GM21528 (cell line): ENCODE measurements around the gene GLDN.
"Not testable (repeated sequence)": the region's sequence is repeated elsewhere in the genome, so short reads cannot be mapped to it uniquely, and the experiment has no call there.

Source experiments
- ATAC-seq: cut with Tn5 transposase; IDR thresholded peaks from one replicate; pipeline ENCODE4 v1.9.1; 2021; ENCODE audit warnings: mild to moderate bottlenecking, moderate library complexity; ENCODE audit not compliant: unreplicated experiment, low FRiP score

GLDN gene

GRCh38 chr15:51386486-51386885 is 45.0 kb downstream of the GLDN start:
- ATAC-seq: no peak

GRCh38 chr15:51386960-51387698 is 45.7 kb downstream of the GLDN start:
- no peak for ATAC-seq

- no peak for ATAC-seq
Observed at GRCh38 chr15:51387699-51388041, 46.2 kb downstream of the GLDN start.

- no peak for ATAC-seq
Observed at GRCh38 chr15:51388726-51389125, 47.3 kb downstream of the GLDN start.

GRCh38 chr15:51390241-51390965 is 48.9 kb downstream of the GLDN start:
- no peak for ATAC-seq

- ATAC-seq: no peak
Observed at GRCh38 chr15:51390966-51391422, 49.5 kb downstream of the GLDN start.

- ATAC-seq: no peak
Observed at GRCh38 chr15:51396921-51397320, 55.5 kb downstream of the GLDN start.

DNA sequence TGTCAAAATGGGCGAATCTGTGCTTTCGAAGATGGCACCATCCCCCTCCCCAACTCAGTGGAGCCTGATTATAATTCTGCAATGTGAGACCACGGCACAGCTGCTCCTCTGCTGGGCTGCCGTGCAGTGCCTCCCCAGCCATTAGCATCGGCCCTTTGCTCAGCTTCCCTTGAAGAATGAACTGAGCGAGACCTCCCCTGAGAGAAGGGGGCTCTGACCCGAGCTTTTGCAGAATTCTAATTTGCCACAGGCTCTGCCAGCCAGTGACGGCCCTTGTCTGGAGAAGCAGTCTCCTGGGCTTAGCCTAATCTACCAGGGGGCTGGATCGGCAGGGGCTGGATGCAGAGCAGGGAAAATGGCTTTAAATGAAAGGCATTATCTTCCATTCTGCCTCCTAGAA is 57.2 kb downstream of the GLDN start:
- ATAC-seq: no peak

DNA sequence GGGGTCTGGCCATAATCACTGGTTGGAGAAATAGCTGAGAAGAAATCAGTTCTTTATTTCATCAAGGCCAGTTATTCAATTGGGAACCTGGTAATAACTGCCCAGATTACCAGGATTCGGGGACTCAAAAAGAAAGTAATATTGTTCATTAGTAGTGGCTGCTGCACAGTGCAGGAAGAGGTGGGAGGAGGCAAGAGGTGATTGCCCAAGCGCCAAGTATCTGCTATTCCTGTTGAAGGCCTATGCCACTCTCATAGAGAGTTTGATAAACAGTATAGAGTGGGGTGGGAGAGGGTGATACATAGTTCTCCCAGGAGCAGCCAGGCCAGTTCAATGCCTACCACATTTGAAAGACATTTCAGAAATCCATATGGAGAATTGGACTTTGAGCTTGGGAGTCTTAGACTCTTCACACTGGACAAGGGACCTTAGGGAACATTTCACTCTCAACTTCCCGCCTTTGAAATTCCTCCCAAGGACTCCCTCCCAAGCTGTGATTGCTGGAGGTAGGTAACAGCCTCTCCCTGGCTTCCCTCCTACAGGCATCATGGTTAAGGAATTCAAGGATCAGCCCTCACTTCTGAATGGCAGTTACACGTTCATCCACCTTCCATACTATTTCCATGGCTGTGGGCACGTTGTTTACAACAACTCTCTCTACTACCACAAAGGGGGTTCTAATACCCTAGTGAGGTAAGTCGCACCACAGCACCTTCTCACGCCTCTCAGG is 59.8 kb downstream of the GLDN start:
- ATAC-seq: no peak

DNA sequence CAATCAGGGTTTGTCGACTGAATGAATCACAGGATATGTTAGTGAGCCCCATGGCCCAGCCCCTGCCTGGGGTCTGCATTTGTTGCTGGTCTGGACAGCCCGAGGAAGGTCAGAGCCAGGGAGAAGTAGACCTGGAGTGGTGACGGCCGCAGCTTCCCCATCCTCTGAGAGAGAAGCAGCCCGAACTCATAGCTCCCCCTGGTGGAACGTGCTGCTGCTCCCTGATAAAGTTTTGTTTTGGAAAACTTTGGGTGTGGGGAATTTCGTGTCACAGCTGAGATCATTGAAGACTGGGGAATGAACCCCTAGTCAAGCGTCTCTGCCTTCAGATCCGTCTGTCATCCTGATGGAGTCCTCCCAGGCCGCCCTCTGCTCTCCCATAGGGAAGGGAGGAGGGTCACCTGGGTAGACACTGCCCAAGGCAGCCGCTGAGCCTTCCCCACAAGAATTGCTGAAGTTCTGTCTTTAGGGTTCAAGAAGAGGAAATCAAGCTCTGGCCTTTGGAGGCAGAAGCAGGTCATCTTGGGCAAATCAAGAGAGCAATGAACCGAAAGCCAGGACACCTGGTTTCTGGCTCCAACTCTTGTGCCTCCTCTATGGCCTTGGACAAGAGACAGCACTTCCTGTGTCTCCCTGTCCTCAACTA is 60.5 kb downstream of the GLDN start:
- ATAC-seq: no peak

GRCh38 chr15:51403072-51403878 is 61.8 kb downstream of the GLDN start:
- no peak for ATAC-seq

GRCh38 chr15:51403946-51404695 is 62.7 kb downstream of the GLDN start:
- ATAC-seq: no peak

DNA sequence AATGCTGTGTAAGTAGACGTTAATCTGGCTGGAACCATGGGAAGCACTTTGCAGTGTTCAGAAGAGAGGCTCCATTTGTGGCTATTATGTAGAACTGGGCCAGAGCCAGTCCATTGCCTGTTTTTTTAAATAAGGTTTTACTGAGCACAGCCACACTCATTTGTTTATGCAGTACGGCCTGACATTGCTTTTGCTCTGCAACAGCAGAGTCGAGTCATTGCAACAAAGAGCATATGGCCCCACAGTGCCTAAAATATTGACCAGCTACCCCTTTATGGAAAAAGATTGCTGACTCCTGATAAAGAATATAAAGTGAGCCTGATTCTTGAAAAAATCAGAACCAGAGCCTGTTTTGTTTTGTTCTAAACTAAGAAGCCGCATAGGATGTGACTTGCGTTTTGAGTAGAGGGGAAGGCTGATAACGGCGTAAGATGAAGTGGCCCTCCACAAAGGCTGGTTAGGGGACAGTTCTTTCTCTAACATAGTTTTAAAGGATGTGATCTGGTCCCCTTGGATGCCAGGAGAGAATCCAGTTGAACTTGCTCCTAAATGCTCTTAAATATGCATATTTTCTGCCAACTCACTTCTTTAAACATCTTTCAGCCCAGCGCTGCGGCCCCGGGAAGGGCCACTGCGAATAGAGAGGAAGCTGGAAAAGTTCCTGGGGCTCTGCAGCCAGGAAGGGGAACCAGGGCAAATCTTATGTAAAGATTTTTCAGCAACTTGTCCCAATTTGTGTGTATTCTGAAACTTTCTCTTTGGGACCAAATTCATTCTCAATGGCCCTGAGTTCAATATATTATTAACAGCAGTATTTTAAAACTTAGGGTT is 64.5 kb downstream of the GLDN start:
- ATAC-seq: no peak

DNA sequence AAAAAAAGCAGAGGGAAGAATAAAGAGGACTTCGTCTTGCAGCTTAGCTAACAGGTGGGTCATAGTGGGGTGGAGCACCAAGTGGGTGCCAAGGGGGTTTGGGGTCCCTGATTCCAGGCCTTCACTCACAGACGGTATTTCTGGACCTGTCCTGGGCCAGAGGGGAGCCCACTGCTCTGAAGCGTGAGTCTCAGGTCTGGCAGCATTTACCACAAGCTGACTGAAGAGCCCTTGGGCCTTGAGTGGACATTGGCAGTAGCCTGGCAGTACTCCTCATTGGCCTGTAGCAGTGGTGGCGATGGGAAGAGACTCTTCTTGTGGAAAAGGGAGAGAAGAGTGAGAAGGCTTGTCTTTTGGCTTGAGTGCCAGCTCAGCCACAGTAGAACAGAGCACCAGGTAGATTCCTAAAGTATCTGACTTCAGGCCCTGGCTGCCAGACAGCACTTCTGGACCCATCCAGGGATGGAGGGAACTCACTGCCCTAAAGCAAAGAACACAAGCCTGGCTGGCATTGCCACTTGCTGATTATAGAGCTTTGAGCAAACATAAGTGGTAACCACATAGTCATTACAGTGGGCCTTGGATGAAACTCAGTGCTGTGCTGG is 72.9 kb downstream of the GLDN start:
- ATAC-seq: no peak

DNA sequence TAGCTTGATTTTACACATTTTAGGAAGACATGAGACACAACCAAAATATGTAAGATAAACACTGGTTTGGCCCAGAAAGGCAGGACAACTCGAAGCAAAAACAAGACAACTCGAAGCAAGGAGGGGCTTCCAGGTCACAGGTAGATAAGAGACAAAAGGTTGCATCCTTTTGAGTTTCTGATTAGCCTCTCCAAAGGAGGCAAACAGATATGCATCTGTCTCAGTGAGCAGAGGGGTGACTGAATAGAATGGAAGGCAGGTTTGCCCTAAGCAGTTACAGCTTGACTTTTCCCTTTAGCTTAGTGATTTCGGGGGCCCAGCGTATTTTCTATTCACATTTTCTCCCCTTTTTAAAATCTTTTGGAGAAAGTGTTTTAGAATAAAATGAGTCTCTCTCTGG is 74.7 kb downstream of the GLDN start:
- no peak for ATAC-seq

GRCh38 chr15:51423040-51423439 is 81.6 kb downstream of the GLDN start:
- ATAC-seq: not testable (repeated sequence)

GRCh38 chr15:51424780-51425179 is 83.3 kb downstream of the GLDN start:
- ATAC-seq: no peak

GRCh38 chr15:51425517-51426040 is 84.1 kb downstream of the GLDN start:
- ATAC-seq: no peak
